GM12878 (cell line): Measurements from ENCODE around the gene HINT2. TPM values are rescaled to one million over a fixed set of nuclear protein-coding genes. Genes with fewer than 3 reads are reported as not detected.

Source experiments
- ATAC-seq: fragments of 200-7000 bp; cut with Tn5 transposase; 3 replicates; pipeline ENCODE4 v1.9.1; 2020; ENCODE audit warnings: mild to moderate bottlenecking, moderate library complexity
- BruUV-seq: library from RNA; stranded (reverse); fragments of 400-500 nt; replicated peaks from 2 replicates; lab custom pipeline; 2021; lab: Mats Ljungman, UMichigan
- CTCF ChIA-PET: fragments of 300-600 bp; sonication (Branson Sonifier 250); formaldehyde crosslinking; extraction: SDS; loops from one replicate; lab custom pipeline; 2021; ENCODE audit warnings: inconsistent platforms; lab: Yijun Ruan, JAX
- POLR2A ChIA-PET: fragments of 350-600 bp; formaldehyde crosslinking; extraction: SDS; loops from one replicate; lab custom pipeline; 2021; ENCODE audit warnings: inconsistent platforms; lab: Charles Lee
- RAD21 ChIA-PET: fragments of 300-600 bp; sonication (Branson Sonifier 250); formaldehyde crosslinking; loops from one replicate; lab custom pipeline; 2023; ENCODE audit warnings: antibody characterized with exemption; ENCODE audit not compliant: unreplicated experiment; lab: Charles Lee
- SMC1A ChIA-PET: fragments of 300-600 bp; sonication (Branson Sonifier 250); formaldehyde crosslinking; loops from one replicate; lab custom pipeline; 2023; ENCODE audit not compliant: unreplicated experiment, uncharacterized antibody; lab: Charles Lee
- DNase-seq: peaks from one replicate; pipeline ENCODE4 v3.0.0-alpha.2; 2011; ENCODE audit warnings: low read depth, low spot score
- FAIRE-seq: peaks from 3 replicates; lab custom pipeline; 2011; peaks lifted over from hg19 to GRCh38; lab: Jason Lieb, UNC
- H2AFZ ChIP-seq: 2 replicates; pipeline ENCODE4 v1.6.0; 2011; ENCODE audit warnings: low read depth, low read length, control low read depth; ENCODE audit not compliant: control insufficient read depth
- H3K27ac ChIP-seq: 2 replicates; pipeline ENCODE4 v1.5.1; 2011; ENCODE audit warnings: control low read depth; ENCODE audit not compliant: control insufficient read depth, insufficient read depth
- H3K27me3 ChIP-seq, 2 experiments: replicated peaks in 1 of 2; 2 replicates each; pipeline versions ENCODE4 v1.6.0 to v1.6.1; 2011; ENCODE audit warnings: low read length in 1 of 2; ENCODE audit not compliant: control insufficient read depth in 2 of 2, insufficient read depth in 2 of 2
- H3K36me3 ChIP-seq, 2 experiments: 2 replicates each; pipeline ENCODE4 v1.5.1; 2011; ENCODE audit warnings: low read length in 1 of 2; ENCODE audit not compliant: control insufficient read depth in 2 of 2, insufficient read depth in 2 of 2
- H3K4me1 ChIP-seq: 2 replicates; pipeline ENCODE4 v1.6.1; 2011; ENCODE audit warnings: mild to moderate bottlenecking, low read length, moderate library complexity, mixed read lengths; ENCODE audit not compliant: control insufficient read depth, insufficient read depth
- H3K4me2 ChIP-seq: 2 replicates; pipeline ENCODE4 v1.6.0; 2011; ENCODE audit warnings: control low read depth; ENCODE audit not compliant: control insufficient read depth, insufficient read depth
- H3K4me3 ChIP-seq: fragments of 200-600 bp; sonication (generic); 2 replicates; pipeline ENCODE4 v1.5.1; 2016
- H3K79me2 ChIP-seq: 2 replicates; pipeline ENCODE4 v1.6.0; 2011; ENCODE audit warnings: low read length; ENCODE audit not compliant: control insufficient read depth, insufficient read depth
- H3K9ac ChIP-seq: 2 replicates; pipeline ENCODE4 v1.8.0; 2011; ENCODE audit warnings: low read length, control low read depth, mixed read lengths; ENCODE audit not compliant: control insufficient read depth, insufficient read depth
- H3K9me3 ChIP-seq: replicated peaks from 3 replicates; pipeline ENCODE4 v1.5.1; 2011; ENCODE audit warnings: mild to moderate bottlenecking, low read length; ENCODE audit not compliant: control insufficient read depth, insufficient read depth
- H4K20me1 ChIP-seq: 2 replicates; pipeline ENCODE4 v1.6.0; 2011; ENCODE audit not compliant: control insufficient read depth, insufficient read depth
- ASH2L ChIP-seq: fragments of 300-600, 200-600 bp; sonication (generic); IDR thresholded peaks from 2 replicates; pipeline ENCODE4 v1.6.1; 2017; ENCODE audit warnings: low read depth, mild to moderate bottlenecking, borderline replicate concordance
- BRCA1 ChIP-seq: IDR thresholded peaks from 2 replicates; pipeline ENCODE4 v1.6.1; 2011; ENCODE audit warnings: low read depth, low read length, improper control_type of control experiment
- CHD4 ChIP-seq: fragments of 200-600 bp; sonication (generic); IDR thresholded peaks from 2 replicates; pipeline ENCODE4 v1.6.1; 2016; ENCODE audit warnings: mild to moderate bottlenecking
- CREM ChIP-seq: IDR thresholded peaks from 2 replicates; pipeline ENCODE4 v1.6.1; 2014; ENCODE audit warnings: antibody characterized with exemption, low read depth
- GABPA ChIP-seq: IDR thresholded peaks from 2 replicates; pipeline ENCODE4 v1.6.1; 2014; ENCODE audit warnings: antibody characterized with exemption, low read depth, mild to moderate bottlenecking, inconsistent platforms
- MTA3 ChIP-seq: IDR thresholded peaks from 2 replicates; pipeline ENCODE4 v1.6.1; 2012; ENCODE audit warnings: low read length, inconsistent platforms, borderline replicate concordance
- MYC ChIP-seq: IDR thresholded peaks from 2 replicates; pipeline ENCODE4 v1.6.1; 2011; ENCODE audit warnings: mild to moderate bottlenecking, low read length, moderate library complexity, inconsistent platforms; ENCODE audit not compliant: insufficient read depth, insufficient replicate concordance, insufficient read length, severe bottlenecking
- NR2C1 ChIP-seq: fragments of 450-650 bp; IDR thresholded peaks from 2 replicates; pipeline ENCODE4 v1.6.1; 2017; ENCODE audit warnings: antibody characterized with exemption, mild to moderate bottlenecking, moderate library complexity
- RCOR1 ChIP-seq: conservative IDR thresholded peaks from 2 replicates; pipeline ENCODE4 v1.6.1; 2012; ENCODE audit warnings: low read depth, low read length, improper control_type of control experiment
- RFX5 ChIP-seq: IDR thresholded peaks from 2 replicates; pipeline ENCODE4 v1.6.1; 2011; ENCODE audit warnings: low read depth, low read length, improper control_type of control experiment
- SMAD1 ChIP-seq: fragments of 450-650 bp; IDR thresholded peaks from 2 replicates; pipeline ENCODE4 v1.6.1; 2018; ENCODE audit warnings: mild to moderate bottlenecking, low read depth; ENCODE audit not compliant: partially characterized antibody
- SREBF2 ChIP-seq: IDR thresholded peaks from 2 replicates; pipeline ENCODE4 v1.6.1; 2012; ENCODE audit warnings: mild to moderate bottlenecking, low read length
- SUPT20H ChIP-seq: IDR thresholded peaks from 2 replicates; pipeline ENCODE4 v1.6.1; 2011; ENCODE audit warnings: low read depth, mild to moderate bottlenecking, low read length, moderate library complexity, borderline replicate concordance; ENCODE audit not compliant: control insufficient read depth
- ZBTB4 ChIP-seq: fragments of 450-650 bp; formaldehyde crosslinking; IDR thresholded peaks from 2 replicates; pipeline ENCODE4 v1.4.0; 2022; ENCODE audit warnings: mild to moderate bottlenecking, moderate library complexity
- ZSCAN29 ChIP-seq: fragments of 450-650 bp; IDR thresholded peaks from 2 replicates; pipeline ENCODE4 v1.6.1; 2017; ENCODE audit warnings: mild to moderate bottlenecking, moderate library complexity
- WGBS: methylation state at CpG from one replicate; pipeline ENCODE4 v1.1.6; 2016; ENCODE audit warnings: low lambda C conversion rate; ENCODE audit not compliant: insufficient replicate concordance, insufficient coverage; ENCODE audit errors: missing lambda C conversion rate; 5-methylcytosine and 5-hydroxymethylcytosine counted together
- in situ Hi-C: fragments of 300-500 bp; cut with MboI; formaldehyde crosslinking; loops from 9 replicates; pipeline ENCODE4 v1.14.3; 2018; ENCODE audit warnings: mixed read lengths
- intact Hi-C: fragments of 100-400 bp; cut with micrococcal nuclease; formaldehyde crosslinking; loops from one replicate; pipeline ENCODE4 v1.14.2; 2022; ENCODE audit not compliant: unreplicated experiment
- polyA plus RNA-seq, 11 experiments: library from polyadenylated mRNA; depleted of rRNA in 4 of 11; unstranded in 6 of 11; stranded (reverse) in 5 of 11; fragments of >200 nt; fragmentation: Nextera tagmentation in 4 of 11; fragmentation: Illumina TruSeq in 1 of 11; extraction: Ambion mirVana in 4 of 11; extraction: Trizol in 1 of 11; gene quantifications; 1 replicate in 1 of 11; 2 replicates in 10 of 11; pipeline versions ENCODE4 v1.2.1 to v1.2.3, GENCODE V29; 2011 to 2016; ENCODE audit warnings: inconsistent platforms in 2 of 11, missing spikeins in 2 of 11, low read depth in 1 of 11
- total RNA-seq, 4 experiments: library from RNA; depleted of rRNA in 3 of 4; stranded (reverse); fragments of >200 nt in 3 of 4; fragmentation: Illumina TruSeq in 1 of 4; extraction: Trizol in 1 of 4; gene quantifications; 2 replicates each; pipeline versions ENCODE4 v1.2.1 to v1.2.3, GENCODE V29; 2013 to 2021

HINT2 gene
- total and polyA plus RNA-seq, 10 of the 15 experiments (the other 5 are each of a cell fraction or from before 2014, with no cell fraction given): 12.1 to 144 (median 51.7) TPM

- TF ChIP-seq MTA3 (no peak), SREBF2 (0 out of 2 replicates have a peak, but pooled peaks have one; percentile 42), CHD4 (no peak), RCOR1 (no peak), ASH2L (0 out of 2 replicates have a peak, but pooled peaks have one; percentile 73), CREM (no peak), ZBTB4 (CRISPR knock-in tag) (no peak)
Observed at GRCh38 chr9:35814841-35815543, at the start of gene HINT2 (continued).

- Histone ChIP-seq H3K9me3 (no peaks in the 10 kb centered on the region), H3K4me2 (no peak overlapping the region), H3K4me1 (no peaks in the 10 kb centered on the region), H3K79me2 (no peaks in the 10 kb centered on the region), H3K27ac (no peak overlapping the region), H4K20me1 (no peaks in the 10 kb centered on the region), H2AFZ (no peak overlapping the region), H3K27me3 (no peaks in the 10 kb centered on the region), H3K36me3 (no peaks in the 10 kb centered on the region), H3K4me3 (no peak overlapping the region)
- intact Hi-C loops: no loop called here
- WGBS: 49% methylated on average over 8 of the region's 8 CpGs
- DNase-seq: no peak
- peak; percentile 46; the same call in 2 of the 3 replicates for ATAC-seq
- no peak for FAIRE-seq
- CTCF ChIA-PET: interaction anchor here (1.4 to 12.7 kb wide), 5 partner anchors 11 to 73 kb away, joined by 5 to 92 read pairs (median 6); partner anchors contain the start of genes FAM221B and TMEM8B
- POLR2A ChIA-PET: no interaction called here
- SMC1A ChIA-PET: interaction anchor here (0.6 to 2.6 kb wide), 6 partner anchors 9 to 39 kb away, joined by 3 to 11 read pairs (median 4); no protein-coding TSS in a partner anchor
- RAD21 ChIA-PET: interaction anchor here (1.1 kb wide), 1 partner anchor 37 kb away, joined by 3 read pairs; no protein-coding TSS in a partner anchor
- no peak for TF ChIP-seq NR2C1
- TF ChIP-seq SMAD1: no peak
- no peak for TF ChIP-seq SUPT20H
- no peak for TF ChIP-seq ZSCAN29
- no peak for TF ChIP-seq MYC
- TF ChIP-seq RFX5: peak; percentile 32; the same call in 1 of the 2 replicates
- no peak for TF ChIP-seq BRCA1
- TF ChIP-seq GABPA: no peak
- TF ChIP-seq, all 136 proteins: peak for 1
- in situ Hi-C loops: no loop called here
- BruUV-seq: no TSS peak
- H3K9ac ChIP-seq: no peak overlapping the region
Observed at GRCh38 chr9:35863583-35863982, 48.7 kb upstream of the HINT2 start.
